GM21526 (cell line): ENCODE measurements around the gene HARBI1.

Source experiments
- ATAC-seq: cut with Tn5 transposase; IDR thresholded peaks from one replicate; pipeline ENCODE4 v1.9.1; 2021; ENCODE audit warnings: moderate library complexity; ENCODE audit not compliant: unreplicated experiment, low FRiP score

The HARBI1 gene

DNA sequence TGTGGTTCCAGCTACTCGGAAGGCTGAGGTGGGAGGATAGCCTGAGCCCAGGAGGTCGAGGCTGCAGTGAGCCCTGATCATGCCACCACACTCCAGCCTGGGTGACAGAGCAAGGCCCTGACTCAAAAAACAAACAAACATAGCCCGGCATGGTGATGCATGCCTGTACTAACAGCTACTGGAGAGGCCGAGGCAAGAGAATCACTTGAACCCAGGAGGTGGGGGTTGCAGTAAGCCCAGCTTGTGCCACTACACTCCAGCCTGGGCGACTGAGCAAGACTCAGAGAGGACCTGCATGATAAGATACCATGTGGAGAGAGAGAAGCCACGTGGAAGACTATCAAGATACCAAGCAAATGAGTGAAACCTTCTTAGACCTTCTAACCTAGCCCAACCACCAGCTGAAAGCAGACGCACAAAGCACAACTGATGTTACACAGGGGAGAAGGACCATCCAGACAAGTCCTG lies 59.3 kb downstream of the HARBI1 start:
- no peak for ATAC-seq

DNA sequence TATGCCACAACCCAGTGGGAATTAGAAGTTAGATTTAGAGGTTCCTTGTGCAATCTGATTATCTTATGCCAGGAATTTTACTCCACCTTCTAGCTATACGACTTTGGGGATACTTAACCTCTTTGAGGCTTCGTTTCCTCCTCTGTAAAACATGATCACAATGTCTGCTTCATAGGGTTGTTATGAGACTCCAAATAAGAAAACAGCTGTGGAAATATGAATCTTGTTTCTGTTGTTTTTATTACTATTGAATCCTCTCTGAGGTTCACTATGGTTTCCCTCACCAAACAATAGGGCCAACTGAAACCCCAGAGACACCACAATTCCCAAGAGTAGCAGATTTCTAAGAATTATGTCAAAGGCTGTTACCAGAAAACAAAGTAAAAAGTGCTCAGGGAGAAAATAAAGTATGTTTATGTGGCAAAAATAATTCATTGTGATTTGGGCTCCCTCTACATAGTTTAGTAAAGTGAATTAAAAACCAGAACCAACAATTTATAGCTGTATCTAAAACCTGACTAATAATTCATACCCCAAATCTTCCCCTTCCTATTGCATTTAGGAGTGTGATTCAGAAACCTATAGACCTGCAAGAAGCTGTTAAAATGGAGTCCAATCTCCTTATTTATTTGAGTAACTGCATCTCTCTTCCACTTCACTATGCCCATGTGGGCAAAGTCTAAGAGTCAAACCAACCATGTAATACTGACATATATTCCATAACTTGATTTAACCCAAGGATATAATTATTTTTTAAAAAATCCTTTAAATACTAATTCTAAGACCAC lies 61.6 kb downstream of the HARBI1 start:
- no peak for ATAC-seq

DNA sequence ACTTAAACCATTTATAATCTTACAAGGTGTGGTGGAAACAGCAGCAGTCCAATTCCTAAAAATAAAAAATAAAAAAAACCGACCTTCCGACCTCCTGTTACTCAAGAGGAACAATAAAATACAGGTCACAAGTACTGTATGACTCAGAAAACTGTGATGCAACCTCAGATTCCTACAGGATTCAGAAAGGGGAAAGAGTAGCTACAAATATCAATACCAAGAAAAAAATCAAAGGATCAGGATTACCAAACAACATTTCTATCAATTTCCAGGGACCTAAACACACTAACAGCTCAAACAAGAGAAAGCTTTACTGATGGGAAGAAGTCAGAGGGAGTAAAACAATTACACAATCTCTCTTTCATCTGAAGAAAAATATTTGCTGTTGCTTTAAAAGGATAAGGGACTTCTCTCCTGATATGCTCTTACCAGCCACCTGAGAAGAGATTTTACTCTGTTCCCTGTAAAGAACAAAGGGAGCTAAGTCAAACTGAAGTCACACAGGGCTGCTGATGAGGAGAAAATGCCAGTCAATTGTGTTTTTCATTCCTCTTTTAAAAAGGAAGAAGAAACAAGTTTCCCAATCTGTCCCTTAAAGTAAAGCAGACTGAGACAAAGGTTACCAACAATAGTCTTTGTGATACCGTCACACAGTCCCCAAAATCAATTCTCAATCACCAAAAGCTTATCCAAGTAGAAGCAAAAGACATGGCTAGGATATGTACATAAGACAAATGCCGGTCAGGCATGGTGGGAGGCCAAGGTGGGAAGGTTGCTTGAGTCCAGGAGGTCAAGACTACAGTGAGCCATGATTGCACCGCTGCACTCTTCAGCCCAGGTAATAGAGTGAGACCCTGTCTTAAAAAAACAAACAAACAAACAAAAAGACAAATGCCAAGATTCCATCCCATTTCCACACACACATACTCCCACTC lies 62.5 kb downstream of the HARBI1 start:
- no peak for ATAC-seq

DNA sequence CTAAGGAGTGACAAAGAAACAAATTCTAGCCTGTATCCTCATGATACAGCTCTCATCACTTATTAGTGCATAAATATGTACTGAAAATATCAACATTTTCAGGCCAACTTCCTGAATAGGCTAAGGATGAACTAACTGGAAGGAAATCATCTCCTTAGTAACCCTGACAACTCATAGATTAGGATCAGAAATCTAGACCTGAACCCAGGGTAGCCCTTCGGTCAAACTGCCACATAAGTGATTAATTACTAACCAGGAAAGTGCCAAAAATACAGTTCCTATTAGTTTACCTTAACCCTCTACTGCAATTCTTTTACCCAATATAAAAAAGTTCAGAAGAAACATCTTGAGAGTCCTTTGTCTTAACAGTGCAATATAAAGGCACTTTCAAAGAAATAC lies 63.2 kb downstream of the HARBI1 start:
- ATAC-seq, result no peak
